Activated T-cell treated with anti-CD3 and anti-CD28 coated beads, Interleukin-2, amount 50 U/mL, for 48 hours (primary cell): ENCODE measurements around the gene BMP2K.
"Not testable (repeated sequence)": the region's sequence is repeated elsewhere in the genome, so short reads cannot be mapped to it uniquely, and the experiment has no call there.

Source experiments
- DNase-seq, 2 experiments: peaks; one replicate each; pipeline ENCODE4 v3.0.0-alpha.2; 2020

Gene BMP2K

DNA sequence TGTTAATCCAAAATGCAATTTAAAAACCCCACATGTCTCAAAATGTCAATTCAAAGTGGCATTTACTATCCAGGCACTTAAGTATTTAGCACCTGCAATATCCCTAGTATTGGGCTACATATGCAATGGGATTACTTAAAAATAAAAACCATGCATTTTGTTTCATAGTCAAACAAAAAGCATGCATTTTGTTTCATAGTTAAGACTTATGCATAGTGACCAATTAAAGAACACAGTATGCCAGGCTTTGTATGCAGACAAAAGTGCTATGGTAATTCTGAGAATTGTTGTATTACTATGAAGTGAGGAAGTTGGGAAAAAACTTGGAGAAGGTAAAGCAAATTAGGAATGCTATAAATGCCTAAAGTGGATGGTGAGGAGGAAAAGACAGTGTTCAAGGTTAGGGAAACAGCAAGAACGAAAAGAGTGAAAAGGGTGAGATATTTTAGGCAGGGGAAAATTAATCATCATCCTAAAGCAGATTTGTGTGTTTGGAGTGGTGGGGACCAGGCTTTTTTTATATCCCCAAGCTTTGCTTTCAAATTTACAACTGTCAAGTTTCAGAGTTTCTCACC lies 10.6 kb upstream of the BMP2K start:
- no peak for DNase-seq

DNA sequence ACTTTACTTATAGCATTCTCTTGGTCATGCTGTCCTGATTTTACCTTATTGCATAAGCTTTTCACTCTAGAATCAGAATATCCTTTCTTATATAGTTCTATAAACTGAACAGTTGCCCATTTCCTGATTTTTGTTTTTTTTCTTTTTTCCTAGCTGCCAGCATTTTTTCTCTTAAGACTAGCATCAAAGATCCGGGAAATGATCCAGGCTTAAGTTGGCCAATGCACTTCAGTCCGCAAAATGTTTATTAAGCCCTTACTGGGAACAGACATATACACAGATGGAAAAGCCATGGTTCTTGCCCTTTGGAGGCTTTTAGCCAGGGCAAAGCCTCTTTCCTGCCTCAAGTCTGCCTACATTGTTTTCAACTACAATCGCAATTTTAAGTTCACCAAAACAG lies 10.1 kb upstream of the BMP2K start:
- DNase-seq = no peak

DNA sequence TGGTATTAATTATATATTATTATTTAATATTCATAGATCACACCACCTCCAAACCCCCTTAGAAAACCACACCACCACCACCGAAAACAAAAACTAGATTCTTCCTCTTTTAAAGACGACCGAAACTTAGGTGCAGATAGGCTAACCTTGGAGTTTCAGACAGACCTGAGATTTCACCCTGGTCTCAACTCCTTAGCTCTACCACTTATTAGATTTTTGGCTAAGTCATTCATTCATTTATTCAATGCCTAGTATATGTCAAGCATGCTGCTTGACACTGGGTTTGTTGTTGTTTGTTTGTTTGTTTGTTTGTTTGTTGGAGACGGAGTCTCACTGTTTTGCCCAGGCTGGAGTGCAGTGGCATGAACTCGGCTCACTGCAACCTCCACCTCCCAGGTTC lies 9.5 kb upstream of the BMP2K start:
- no peak for DNase-seq

DNA sequence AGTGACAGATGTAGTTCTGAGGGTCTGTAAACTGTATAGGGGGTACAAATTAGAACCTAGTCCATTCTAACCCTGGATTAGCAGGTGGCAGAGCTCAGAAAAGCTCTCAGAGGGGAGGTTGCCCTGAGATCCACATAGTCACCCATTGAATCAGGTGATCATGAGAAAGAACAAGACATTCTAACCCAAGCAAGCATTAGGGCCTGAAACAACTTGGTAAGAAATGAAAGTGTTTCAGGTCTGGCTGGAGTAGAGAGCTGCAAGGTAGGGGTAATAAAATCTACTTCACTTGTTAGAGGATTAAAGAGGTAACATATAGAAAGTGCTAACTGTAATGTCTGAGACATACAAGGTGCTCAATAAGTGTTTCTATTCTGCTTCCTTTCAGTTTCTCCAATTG lies 8.8 kb upstream of the BMP2K start:
- no peak for DNase-seq

DNA sequence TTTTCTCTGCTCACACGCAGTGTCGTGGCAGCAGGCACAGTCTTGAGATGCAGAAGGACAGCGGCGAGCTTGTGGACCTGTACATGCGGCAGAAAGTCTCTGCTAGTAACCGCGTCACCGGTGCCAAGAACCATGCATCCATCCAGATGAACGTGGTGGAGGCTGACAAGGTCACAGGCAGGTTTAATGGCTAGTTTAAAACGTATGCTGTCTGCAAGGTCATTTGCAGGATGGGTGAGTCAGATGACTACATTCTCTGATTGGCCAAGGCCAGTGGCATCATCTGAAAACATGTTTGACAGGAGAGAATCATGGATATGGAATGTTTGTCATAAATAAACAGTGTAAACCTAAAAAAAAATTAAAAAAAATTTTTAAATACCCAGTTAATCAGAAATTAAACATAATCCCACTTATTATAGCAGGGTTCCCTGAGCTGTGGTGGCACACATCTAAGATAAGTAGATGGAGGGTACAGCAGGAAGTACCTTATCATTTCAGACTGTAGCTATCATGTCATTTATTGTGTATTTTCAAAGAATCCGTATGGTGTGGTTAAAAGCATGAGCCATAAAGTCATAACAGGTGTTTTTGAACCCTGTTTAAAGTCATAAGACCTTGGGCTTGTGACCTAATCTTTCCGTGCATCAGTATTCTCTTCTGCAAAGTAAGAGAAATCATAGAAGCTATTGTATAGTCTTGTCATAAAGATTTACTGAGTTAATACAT lies 7.5 kb upstream of the BMP2K start:
- DNase-seq = no peak

DNA sequence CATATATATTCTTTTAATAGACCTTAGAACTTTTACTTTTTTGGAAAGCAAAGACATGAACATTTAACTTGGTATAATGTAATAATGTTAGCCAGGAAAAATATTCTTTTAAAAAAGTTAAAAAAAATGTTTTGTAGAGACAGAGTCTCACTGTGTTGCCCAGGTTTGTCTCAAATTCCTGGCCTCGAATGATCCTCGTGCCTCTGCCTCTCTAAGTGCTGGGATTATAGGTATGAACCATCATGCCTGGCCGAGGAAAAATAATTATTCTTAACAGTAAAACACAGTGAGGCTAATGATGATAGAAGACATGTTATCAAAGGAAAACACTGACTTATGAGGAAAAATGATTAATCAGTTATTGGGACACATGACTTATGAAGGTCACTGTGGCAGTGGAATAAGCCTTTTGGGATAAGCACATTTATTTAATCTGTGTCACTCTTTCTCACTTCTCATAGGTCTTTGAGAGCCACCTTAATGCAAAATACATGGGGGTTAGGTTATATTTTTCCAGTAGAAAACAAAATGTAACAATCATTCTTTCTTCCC lies 6.0 kb upstream of the BMP2K start:
- no peak for DNase-seq

DNA sequence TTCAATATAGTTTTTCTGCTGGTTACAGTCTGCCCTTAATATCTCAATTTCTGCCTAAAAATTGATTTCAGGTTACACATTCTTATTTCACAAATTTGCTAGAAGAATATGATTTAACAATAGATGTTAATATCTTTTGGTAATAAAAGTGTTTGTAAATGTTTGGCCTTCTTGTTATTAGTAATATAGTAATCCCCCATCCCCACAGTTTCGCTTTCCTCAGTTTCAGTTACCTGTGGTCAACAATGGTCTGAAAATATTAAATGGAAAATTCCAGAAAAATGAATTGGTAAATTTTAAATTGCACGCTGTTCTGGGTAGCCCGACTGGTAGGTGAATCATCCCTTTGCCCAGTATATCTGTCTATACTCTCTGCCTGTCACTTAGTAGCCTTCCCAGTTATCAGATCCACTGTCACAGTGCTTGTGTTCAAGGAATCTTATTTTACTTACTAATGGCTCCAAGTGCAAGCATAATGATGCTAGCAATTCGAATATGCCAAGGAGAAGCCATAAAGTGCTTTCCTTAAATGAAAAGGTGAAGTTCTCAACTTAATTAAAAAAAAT lies 3.5 kb upstream of the BMP2K start:
- no peak for DNase-seq

DNA sequence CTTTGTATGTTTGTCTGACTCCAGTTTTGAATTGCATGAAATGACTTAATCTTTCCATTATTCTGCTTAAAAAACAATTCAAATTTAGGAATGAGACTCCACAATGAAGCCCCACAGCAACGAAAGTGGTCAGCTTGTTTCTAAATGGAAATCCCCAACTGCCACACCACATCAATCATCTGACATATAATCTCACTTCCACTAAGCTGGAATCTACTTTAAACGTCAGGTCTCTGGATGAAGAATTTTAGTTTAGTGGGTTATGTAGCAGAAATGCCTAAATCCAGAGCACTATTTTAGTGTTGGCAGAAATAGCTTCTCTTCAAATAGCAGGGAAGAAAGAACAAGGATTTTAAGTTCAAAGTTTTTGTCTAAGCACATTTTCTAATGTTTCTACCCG lies 1.7 kb upstream of the BMP2K start:
- DNase-seq = no peak

DNA sequence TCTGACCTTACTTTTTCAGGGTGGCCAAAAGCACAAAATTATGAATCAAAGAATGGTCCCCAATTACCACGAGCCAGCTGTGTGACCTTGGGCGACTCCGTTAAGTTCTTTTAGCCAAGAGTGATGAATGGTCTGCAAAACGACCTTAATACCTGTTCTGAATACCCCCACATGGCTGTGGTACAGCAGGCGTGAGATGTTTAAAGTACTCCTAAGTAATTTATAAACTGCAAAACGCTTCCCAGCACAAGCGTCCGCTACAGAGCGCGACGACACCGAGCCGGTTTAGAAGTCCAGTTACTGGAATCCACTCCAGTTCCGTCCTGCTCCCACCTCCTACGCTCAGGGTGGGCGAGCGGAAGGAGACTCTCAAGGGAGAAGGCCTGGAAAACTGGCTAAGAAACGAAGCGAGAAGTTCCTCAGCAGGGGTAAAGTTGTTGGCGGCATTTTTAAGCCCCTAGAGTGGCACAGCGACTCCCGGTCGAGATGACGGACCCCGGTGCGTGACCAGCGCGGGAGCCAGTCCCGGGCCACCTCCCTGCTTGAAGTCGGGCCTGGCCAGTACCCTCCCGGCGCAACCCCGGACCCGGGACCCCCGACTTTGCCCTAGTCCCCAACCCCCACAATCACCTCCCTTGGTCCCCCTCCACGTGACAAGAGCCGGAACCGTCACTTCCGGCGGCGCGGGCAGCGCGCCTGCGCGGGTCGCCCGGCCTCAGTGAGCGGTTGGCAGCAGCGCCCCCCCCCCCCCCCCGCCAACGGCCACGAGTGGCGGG lies 659 bp upstream of the BMP2K start:
- DNase-seq = peak; percentile 86 to 90

DNA sequence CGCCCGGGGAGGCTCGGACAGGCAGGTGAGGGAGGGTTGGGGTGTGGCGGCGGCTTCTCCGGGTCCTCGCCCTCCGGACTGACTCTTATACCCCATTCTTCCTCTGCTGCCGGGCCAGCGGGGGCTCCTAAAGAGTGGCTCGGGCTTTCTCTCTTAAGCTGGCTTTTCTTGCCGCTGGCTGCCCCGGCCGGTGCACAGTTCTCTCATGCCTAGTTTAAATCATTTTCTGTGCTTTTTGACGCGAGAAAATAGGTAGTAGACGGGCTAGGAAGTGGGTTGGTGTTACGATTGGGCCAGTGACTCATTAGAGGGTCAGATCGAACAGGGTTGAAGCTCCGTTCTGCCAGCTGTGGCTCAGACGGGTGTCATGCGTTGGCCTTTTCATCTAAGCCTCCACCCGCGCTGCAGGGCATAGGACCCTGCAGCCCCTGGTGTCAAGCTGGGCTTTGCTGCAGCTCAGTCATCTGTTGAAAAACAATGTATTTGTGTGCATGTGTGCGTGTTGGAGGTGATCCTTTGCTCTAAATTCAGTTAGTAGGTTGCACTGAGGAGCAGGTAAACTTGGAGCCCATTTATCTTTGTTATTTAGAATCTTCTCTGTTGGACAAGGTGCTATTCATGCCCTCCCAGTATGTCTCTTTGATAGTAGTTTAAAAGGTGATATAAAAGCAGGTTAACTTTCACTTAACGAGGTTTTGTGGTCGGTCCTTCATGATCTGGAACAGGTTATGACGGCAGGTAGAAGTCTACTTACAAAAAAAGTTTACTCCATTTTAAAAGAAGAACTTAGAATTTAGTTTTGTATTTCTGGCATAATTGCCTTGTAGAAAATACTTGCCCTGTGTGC lies 802 bp downstream of the BMP2K start:
- peak; percentile 69 to 70 for DNase-seq

DNA sequence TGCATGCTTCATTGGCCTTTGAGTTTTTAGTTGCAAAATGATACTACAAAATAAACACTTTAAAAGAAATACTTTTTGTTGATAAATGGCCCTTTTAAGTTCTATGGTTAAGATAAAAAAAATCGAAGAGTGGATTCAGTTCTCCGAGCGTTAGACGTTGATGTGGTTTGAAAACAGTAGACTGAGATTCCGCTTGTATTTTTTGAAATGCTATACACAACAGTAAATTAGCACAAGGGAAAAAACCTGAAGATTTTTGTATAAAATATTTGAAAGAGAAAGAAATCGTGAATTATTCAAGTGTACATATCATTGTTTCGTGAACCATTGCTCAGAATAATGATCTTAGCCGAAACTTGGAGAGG lies 1.4 kb downstream of the BMP2K start:
- DNase-seq = no peak

DNA sequence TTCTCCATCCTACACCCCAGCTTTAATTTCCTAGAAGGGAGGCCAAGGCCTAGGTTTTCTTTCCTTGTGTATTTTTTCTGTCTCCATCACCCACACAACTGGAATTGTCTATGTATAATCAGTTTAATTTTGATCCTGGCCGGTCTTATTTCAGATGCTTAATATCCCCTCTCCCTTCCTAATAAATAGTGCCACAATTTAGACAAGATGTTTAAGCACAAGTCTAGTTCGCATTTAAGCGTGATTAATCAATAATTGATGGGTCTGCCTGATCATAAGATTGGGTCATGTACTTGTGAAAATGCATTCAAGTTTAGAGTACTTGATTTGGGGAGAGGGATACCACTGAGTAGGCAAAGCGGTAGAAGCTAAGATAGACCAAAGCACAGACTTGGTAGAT lies 2.4 kb downstream of the BMP2K start:
- no peak for DNase-seq

DNA sequence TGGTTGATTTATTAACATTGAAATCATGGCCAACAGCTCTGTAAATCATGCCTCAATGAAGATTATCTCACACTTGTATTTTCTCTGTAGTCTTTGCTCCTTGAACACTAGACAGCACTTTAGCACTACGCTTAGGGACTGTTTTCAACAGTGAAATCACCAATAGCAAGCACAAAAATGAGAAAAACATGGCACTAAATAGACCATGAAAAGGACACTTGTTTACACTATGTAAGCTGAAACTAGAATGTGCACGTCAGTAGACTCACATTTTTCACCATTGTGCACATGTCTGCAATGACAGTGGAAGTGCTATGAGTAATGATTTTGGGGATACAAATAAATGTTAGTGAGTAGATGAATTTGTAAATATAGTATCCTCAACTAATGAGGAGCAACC lies 3.1 kb downstream of the BMP2K start:
- no peak for DNase-seq

DNA sequence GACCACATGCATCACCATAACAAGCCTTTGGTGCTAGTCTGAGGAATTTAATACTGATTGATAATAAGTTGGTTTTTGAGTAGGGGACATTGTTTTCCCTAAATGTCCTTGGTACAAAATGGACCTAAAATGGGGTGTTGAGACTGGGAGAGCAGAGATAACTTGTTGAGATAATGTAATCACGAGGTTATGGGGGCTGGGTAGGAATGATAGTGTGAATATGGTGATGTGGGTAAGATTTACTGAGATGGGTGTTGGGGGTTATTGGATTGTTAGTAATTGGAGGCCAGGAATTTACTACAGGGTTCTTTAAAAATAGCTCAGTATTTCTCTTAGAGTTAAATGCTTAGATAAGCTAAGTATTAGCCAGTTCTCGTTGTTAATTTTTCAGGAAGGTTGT lies 3.9 kb downstream of the BMP2K start:
- DNase-seq = no peak

DNA sequence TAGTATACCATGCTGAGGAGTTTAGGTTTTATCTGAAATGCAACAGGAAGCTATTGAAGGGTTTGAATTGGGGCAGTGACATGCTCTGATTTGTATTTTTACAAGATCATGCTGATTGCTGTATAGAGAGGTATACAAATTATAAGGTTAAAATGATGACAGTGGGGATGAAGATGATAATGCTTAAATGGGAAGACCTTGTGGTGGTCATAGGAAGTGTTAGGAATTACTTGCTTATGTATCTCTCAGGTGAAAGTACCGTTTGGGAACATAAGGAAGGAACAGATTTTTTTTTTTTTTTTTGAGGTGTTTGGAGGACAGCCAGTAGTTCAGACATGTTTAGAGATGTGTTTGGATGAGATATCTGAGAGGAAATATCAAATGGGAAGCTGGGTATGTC lies 5.0 kb downstream of the BMP2K start:
- DNase-seq = no peak

DNA sequence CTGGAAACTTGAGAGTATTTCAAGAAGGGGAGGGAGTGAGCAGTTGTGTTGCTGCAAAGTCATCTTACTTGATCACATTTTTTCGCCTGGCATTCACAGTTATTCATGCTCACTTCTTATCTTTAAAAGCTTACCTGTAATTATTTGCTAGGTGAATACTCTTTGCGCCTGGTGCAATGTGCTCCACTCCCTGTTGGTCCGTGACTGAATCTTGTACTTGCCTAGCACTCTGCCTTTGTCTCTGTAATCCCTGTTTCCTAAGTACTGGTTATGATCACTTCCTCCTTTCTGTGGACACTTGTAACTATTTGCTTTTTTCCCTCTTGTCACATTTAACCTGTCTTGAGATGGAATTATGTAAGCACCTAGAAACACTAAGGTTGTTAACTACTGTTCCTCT lies 5.8 kb downstream of the BMP2K start:
- no peak for DNase-seq

DNA sequence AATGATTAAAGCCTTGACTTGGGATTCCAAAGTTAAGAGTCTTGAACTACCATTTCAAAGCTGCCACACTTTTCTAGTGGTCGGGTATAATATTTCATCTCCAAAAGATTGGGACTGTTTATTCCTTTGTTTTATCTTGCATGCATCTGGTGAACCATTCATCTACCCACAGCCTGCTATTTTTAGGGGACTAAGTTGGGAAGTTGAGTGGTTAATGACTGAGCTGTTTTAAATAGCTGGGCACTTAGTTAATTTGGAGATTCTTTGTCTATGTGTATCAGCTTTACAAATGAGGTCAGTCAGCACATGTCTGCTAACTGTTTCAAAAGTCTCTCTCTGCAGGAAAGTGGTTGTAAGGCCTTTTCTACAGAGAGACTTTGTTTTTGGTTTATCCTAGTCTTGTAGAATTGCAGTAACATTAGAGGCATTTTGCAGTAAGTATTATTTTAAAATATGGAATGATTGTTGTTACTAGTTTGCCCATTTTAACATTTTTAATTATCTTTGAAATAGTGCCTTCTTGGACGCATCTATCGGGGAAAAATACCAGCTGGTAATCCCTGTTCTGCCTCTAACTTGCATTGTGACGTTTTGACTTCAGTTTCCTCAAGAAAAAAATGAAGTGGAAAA lies 8.2 kb downstream of the BMP2K start:
- no peak for DNase-seq

DNA sequence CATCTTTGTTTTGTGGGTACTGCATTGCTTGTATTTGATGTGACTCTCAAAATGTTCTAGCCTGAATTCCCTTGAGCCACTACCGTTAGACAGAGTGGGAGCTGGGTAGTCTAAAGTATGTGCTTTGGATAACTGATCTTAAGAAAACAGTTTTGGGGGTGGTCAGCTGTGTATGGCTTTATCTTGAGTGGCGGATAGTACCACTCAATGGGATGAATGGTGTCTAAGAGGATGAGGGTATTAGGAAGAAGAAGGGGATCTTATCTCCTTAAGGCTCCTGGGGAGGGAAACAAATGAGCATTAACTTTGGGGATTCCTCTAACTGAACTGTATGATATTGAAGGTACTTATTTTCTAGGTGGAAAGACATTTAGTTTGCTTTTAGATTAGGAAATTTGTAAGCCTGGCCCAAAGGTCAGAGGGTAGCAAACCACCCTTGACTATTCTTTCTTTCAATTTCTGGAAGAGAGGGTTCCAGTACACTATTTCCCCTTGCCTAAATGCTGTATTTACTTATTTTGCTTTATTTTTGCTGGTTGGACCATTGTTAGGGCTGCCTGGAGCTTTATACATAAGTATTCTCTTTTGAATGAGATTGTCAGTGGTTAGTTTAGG lies 11.3 kb downstream of the BMP2K start:
- no peak for DNase-seq

DNA sequence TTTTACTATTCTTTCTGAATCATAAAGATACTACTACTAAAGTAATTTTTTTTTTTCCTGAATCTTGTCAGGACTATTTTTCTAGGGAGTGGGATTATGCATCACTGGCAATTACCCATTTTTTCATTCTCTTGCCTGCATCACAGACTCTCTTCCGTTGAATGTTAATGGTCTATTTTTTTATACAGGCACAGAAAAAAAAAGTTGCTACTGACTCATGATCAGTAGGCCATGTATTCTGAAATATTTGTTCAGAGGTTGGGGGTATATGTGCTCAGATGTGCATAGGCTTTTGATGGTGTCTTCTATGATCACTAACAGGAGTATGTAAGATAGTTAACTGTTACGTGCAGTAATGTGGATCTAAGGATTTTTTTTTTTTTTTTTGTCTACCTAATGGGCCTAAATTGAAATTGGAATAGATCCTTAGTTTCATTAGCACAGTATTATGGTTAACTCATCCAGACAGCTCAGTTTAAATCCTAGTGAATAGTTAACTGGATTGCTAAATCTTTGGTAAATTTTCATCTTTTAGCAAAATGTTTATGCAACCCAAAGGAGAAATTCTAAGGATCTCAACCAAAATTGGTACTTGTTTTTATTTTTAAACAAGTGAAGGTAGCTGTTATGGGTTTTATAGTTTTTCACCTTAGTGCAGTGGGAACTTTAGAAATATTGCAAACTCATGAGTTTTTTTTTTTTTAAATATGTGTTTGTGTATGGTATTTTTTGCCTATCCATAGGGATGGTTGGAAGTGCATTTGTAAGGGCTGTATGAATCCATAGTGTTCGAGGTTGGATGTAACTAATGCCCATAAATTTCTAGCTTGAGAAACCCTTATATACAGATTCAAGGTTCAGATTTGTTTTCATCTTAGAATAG lies 12.1 kb downstream of the BMP2K start:
- no peak for DNase-seq

DNA sequence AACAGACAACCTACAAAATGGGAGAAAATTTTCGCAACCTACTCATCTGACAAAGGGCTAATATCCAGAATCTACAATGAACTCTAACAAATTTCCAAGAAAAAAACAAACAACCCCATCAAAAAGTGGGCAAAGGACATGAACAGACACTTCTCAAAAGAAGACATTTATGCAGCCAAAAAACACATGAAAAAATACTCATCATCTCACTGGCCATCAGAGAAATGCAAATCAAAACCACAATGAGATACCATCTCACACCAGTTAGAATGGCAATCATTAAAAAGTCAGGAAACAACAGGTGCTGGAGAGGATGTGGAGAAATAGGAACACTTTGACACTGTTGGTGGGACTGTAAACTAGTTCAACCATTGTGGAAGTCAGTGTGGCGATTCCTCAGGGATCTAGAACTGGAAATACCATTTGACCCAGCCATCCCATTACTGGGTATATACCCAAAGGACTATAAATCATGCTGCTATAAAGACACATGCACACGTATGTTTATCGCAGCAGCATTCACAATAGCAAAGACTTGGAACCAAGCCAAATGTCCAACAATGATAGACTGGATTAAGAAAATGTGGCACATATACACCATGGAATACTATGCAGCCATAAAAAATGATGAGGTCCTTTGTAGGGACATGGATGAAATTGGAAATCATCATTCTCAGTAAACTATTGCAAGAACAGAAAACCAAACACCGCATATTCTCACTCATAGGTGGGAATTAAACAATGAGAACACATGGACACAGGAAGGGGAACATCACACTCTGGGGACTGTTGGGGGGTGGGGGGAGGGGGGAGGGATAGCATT lies 19.7 kb downstream of the BMP2K start:
- DNase-seq = not testable (repeated sequence)
